Stimulated activated CD8-positive, alpha-beta memory T cell treated with anti-CD3 and anti-CD28 coated beads, Interleukin-7, amount 100 ng/mL, for 24 hours (primary cell): Measurements from ENCODE around the gene KCNMB2.

Experiments
- DNase-seq: peaks from one replicate; pipeline ENCODE4 v3.0.0-alpha.2; 2020; ENCODE audit warnings: low read depth

Gene KCNMB2

GRCh38 chr3:178870085-178870484 lies 333.8 kb downstream of the KCNMB2 start:
- no peak for DNase-seq

GRCh38 chr3:178875157-178875556 lies 338.9 kb downstream of the KCNMB2 start:
- DNase-seq: no peak

GRCh38 chr3:178875836-178876235 lies 339.6 kb downstream of the KCNMB2 start:
- DNase-seq: no peak

- DNase-seq: no peak
Measured at GRCh38 chr3:178880274-178880673, 344.0 kb downstream of the KCNMB2 start.
